Endothelial cell of umbilical vein (primary cell): ENCODE data around the gene UGGT2. TPM values are rescaled to one million over a fixed set of nuclear protein-coding genes. Genes with fewer than 3 reads are reported as not detected.

Source experiments
- BruUV-seq: library from RNA; stranded (reverse); fragments of 400-500 nt; replicated peaks from 2 replicates; lab custom pipeline; 2021; lab: Mats Ljungman, UMichigan
- CTCF ChIA-PET: fragments of 300-600, 350-600 bp; sonication (Branson Sonifier 250); formaldehyde crosslinking; loops from one replicate; lab custom pipeline; 2021; ENCODE audit warnings: antibody characterized with exemption, inconsistent platforms; lab: Charles Lee
- POLR2A ChIA-PET: fragments of 300-600, 350-600 bp; sonication (Branson Sonifier 250); formaldehyde crosslinking; loops from one replicate; lab custom pipeline; 2021; ENCODE audit warnings: antibody characterized with exemption, inconsistent platforms; lab: Charles Lee
- DNase-seq: peaks from one replicate; pipeline ENCODE4 v3.0.0-alpha.2; 2011; ENCODE audit warnings: low read depth, low spot score
- FAIRE-seq: peaks from 2 replicates; lab custom pipeline; 2011; peaks lifted over from hg19 to GRCh38; lab: Jason Lieb, UNC
- H2AFZ ChIP-seq: 2 replicates; pipeline ENCODE4 v1.6.0; 2012; ENCODE audit warnings: low read depth, low read length, control low read depth, inconsistent platforms
- H3K27ac ChIP-seq: 2 replicates; pipeline ENCODE4 v1.5.1; 2011; ENCODE audit warnings: low read depth, mild to moderate bottlenecking, control low read depth, low read length, moderate library complexity; ENCODE audit not compliant: insufficient read depth
- H3K27me3 ChIP-seq, 2 experiments: 2 replicates each; pipeline versions ENCODE4 v1.6.0 to v1.6.1; 2011; ENCODE audit warnings: low read length in 2 of 2, mixed read lengths in 1 of 2; ENCODE audit not compliant: control insufficient read depth in 2 of 2, insufficient read depth in 2 of 2
- H3K36me3 ChIP-seq, 2 experiments: 2 replicates in 1 of 2; 3 replicates in 1 of 2; pipeline ENCODE4 v1.5.1; 2011; ENCODE audit warnings: low read length in 2 of 2, mild to moderate bottlenecking in 1 of 2, moderate library complexity in 1 of 2; ENCODE audit not compliant: control insufficient read depth in 2 of 2, insufficient read depth in 2 of 2; ENCODE audit errors: extremely low read depth in 1 of 2
- H3K4me1 ChIP-seq: 3 replicates; pipeline ENCODE4 v1.5.1; 2011; ENCODE audit warnings: mild to moderate bottlenecking, low read length; ENCODE audit not compliant: control insufficient read depth, insufficient read depth; ENCODE audit errors: extremely low read depth
- H3K4me2 ChIP-seq: 2 replicates; pipeline ENCODE4 v1.6.1; 2011; ENCODE audit warnings: low read length, control low read depth, mixed read lengths; ENCODE audit not compliant: insufficient read depth
- H3K4me3 ChIP-seq, 3 experiments: fragments of 200-600 bp in 1 of 3; sonication (generic), shearing (Covaris generic) in 1 of 3; replicated peaks in 1 of 3; 2 replicates each; pipeline ENCODE4 v1.5.1; 2011 to 2016; ENCODE audit warnings: control low read depth in 3 of 3, low read length in 3 of 3, mild to moderate bottlenecking in 2 of 3, inconsistent platforms in 1 of 3, low read depth in 1 of 3, moderate library complexity in 1 of 3; ENCODE audit not compliant: insufficient read depth in 1 of 3
- H3K79me2 ChIP-seq: 2 replicates; pipeline ENCODE4 v1.6.0; 2012; ENCODE audit warnings: low read length, inconsistent platforms; ENCODE audit not compliant: control insufficient read depth, insufficient read depth
- H3K9ac ChIP-seq: replicated peaks from 2 replicates; pipeline ENCODE3; 2011; ENCODE audit warnings: low read length, control low read depth; ENCODE audit not compliant: insufficient read depth; ENCODE audit errors: extremely low read depth
- H3K9me1 ChIP-seq: replicated peaks from 3 replicates; pipeline ENCODE4 v1.6.0; 2011; ENCODE audit warnings: mild to moderate bottlenecking, low read length; ENCODE audit not compliant: control insufficient read depth, insufficient read depth; ENCODE audit errors: extremely low read depth
- H3K9me3 ChIP-seq: replicated peaks from 2 replicates; pipeline ENCODE4 v1.5.1; 2012; ENCODE audit warnings: low read length, inconsistent platforms; ENCODE audit not compliant: control insufficient read depth, insufficient read depth
- H4K20me1 ChIP-seq: replicated peaks from 2 replicates; pipeline ENCODE3; 2011; ENCODE audit warnings: mild to moderate bottlenecking, low read length; ENCODE audit not compliant: control insufficient read depth, insufficient read depth; ENCODE audit errors: extremely low read depth
- EZH2 ChIP-seq: IDR thresholded peaks from 2 replicates; pipeline ENCODE4 v1.6.1; 2012; ENCODE audit warnings: borderline replicate concordance, low read depth, mild to moderate bottlenecking, moderate library complexity, low read length, inconsistent platforms; ENCODE audit not compliant: severe bottlenecking
- FOS ChIP-seq: IDR thresholded peaks from 2 replicates; pipeline ENCODE4 v1.6.1; 2011; ENCODE audit warnings: mild to moderate bottlenecking, low read length, moderate library complexity, borderline replicate concordance; ENCODE audit not compliant: insufficient read depth
- GATA2 ChIP-seq: IDR thresholded peaks from 2 replicates; pipeline ENCODE4 v1.7.0; 2011; ENCODE audit warnings: low read depth, mild to moderate bottlenecking, moderate library complexity, mixed read lengths, low read length; ENCODE audit not compliant: insufficient read length, insufficient read depth
- JUN ChIP-seq: IDR thresholded peaks from 2 replicates; pipeline ENCODE4 v1.6.1; 2011; ENCODE audit warnings: borderline replicate concordance, low read depth; ENCODE audit not compliant: insufficient read length, insufficient read depth
- MYC ChIP-seq: IDR thresholded peaks from one replicate; pipeline ENCODE4 v1.6.1; 2011; ENCODE audit warnings: mild to moderate bottlenecking, low read depth, low read length
- POLR2A ChIP-seq: IDR thresholded peaks from 2 replicates; pipeline ENCODE4 v1.6.1; 2012; ENCODE audit warnings: low read depth, mild to moderate bottlenecking, control low read depth, low read length
- POLR2AphosphoS5 ChIP-seq: IDR thresholded peaks from 2 replicates; pipeline ENCODE4 v1.6.1; 2012; ENCODE audit warnings: low read depth, mild to moderate bottlenecking, control low read depth, low read length, moderate library complexity; ENCODE audit not compliant: insufficient read depth
- dilution Hi-C: fragments of 300-500 bp; cut with MboI; formaldehyde crosslinking; loops from one replicate; pipeline ENCODE4 v1.15.0; 2019; ENCODE audit warnings: low sequenced_read_pairs; ENCODE audit not compliant: extremely low pct_ligation_motif_present
- intact Hi-C: fragments of 100-400 bp; cut with micrococcal nuclease; formaldehyde crosslinking; loops from one replicate; pipeline ENCODE4 v1.10.0; 2022
- polyA plus RNA-seq, 4 experiments: library from polyadenylated mRNA; depleted of rRNA in 3 of 4; stranded (reverse) in 3 of 4; unstranded in 1 of 4; fragments of >200 nt; gene quantifications; 2 replicates each; pipeline versions ENCODE4 v1.2.1 to v1.2.3, GENCODE V29; 2011 to 2012; ENCODE audit warnings: missing spikeins in 1 of 4
- total RNA-seq: library from RNA; stranded (reverse); gene quantifications from 2 replicates; pipeline ENCODE4 v1.2.3, GENCODE V29; 2021
- TF ChIP-seq, protein P1 (sequence below), 2 donors: IDR thresholded peaks; 1 replicate in 1 of 2; 2 replicates in 1 of 2; pipeline ENCODE4 v1.5.1; 2011; ENCODE audit warnings: low read length in 2 of 2, mild to moderate bottlenecking in 2 of 2, moderate library complexity in 2 of 2, control low read depth in 1 of 2, inconsistent platforms in 1 of 2, low read depth in 1 of 2; ENCODE audit not compliant: insufficient read depth in 1 of 2; ENCODE audit errors: extremely low read depth in 1 of 2
- TF ChIP-seq, protein P2 (sequence below): IDR thresholded peaks from 2 replicates; pipeline ENCODE4 v1.6.1; 2011; ENCODE audit not compliant: insufficient read depth, insufficient read length

The UGGT2 gene
- total and polyA plus RNA-seq, 2 donors (not counting 3 experiments of a cell fraction or from before 2014, with no cell fraction given), result 4.6 to 25.1 TPM

- peak overlapping the region; percentile 30 for H3K27ac ChIP-seq
Observed at GRCh38 chr13:95833719-95834118, 219.5 kb downstream of the UGGT2 start.

More at GRCh38 chr13:95833719-95834118, 219.5 kb downstream of the UGGT2 start:
- H3K4me1 ChIP-seq, result peaks cover 13% of the 10 kb centered on the region
- H3K9me3 ChIP-seq, result no peaks in the 10 kb centered on the region
- peak; percentile 67 for FAIRE-seq
- H3K4me2 ChIP-seq, result peak overlapping the region; percentile 80
- CTCF ChIA-PET, result interaction anchor here (0.6 to 5.1 kb wide), 84 partner anchors 8 to 1398 kb away, joined by 3 to 286 read pairs (median 5); partner anchors contain the start of genes DNAJC3, DZIP1 and TGDS
- peak overlapping the region in 1 of 3 experiments; percentile 23 for H3K4me3 ChIP-seq
- no peaks in the 10 kb centered on the region for H3K79me2 ChIP-seq
- H3K9me1 ChIP-seq, result no peaks in the 10 kb centered on the region
- no peak for TF ChIP-seq MYC
- no peak for TF ChIP-seq EZH2
- TF ChIP-seq, protein P1, sequence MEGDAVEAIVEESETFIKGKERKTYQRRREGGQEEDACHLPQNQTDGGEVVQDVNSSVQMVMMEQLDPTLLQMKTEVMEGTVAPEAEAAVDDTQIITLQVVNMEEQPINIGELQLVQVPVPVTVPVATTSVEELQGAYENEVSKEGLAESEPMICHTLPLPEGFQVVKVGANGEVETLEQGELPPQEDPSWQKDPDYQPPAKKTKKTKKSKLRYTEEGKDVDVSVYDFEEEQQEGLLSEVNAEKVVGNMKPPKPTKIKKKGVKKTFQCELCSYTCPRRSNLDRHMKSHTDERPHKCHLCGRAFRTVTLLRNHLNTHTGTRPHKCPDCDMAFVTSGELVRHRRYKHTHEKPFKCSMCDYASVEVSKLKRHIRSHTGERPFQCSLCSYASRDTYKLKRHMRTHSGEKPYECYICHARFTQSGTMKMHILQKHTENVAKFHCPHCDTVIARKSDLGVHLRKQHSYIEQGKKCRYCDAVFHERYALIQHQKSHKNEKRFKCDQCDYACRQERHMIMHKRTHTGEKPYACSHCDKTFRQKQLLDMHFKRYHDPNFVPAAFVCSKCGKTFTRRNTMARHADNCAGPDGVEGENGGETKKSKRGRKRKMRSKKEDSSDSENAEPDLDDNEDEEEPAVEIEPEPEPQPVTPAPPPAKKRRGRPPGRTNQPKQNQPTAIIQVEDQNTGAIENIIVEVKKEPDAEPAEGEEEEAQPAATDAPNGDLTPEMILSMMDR (IDR thresholded peaks at IDR 0.05; ENCODE audit: extremely low read depth in 1 of 2, insufficient read depth in 1 of 2, low read depth in 1 of 2, low read length in 2 of 2), result no peak
- no peak for TF ChIP-seq POLR2A
- TF ChIP-seq GATA2, result no peak
- TF ChIP-seq, protein P2, sequence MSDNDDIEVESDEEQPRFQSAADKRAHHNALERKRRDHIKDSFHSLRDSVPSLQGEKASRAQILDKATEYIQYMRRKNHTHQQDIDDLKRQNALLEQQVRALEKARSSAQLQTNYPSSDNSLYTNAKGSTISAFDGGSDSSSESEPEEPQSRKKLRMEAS, result no peak
- no peak for TF ChIP-seq POLR2AphosphoS5
- TF ChIP-seq JUN, result peak; percentile 30
- TF ChIP-seq FOS, result peak; percentile 53
- H4K20me1 ChIP-seq, result no peaks in the 10 kb centered on the region
- intact Hi-C loops, result loop anchor here (1.0 to 10.0 kb wide), 12 partner anchors 147 to 1399 kb away; partner anchors contain the start of gene DZIP1
- no peaks in the 10 kb centered on the region for H3K36me3 ChIP-seq
- no TSS peak for BruUV-seq
- no peaks in the 10 kb centered on the region for H3K27me3 ChIP-seq
- H3K9ac ChIP-seq, result peak overlapping the region; percentile 34
- peak overlapping the region; percentile 37 for H2AFZ ChIP-seq
- POLR2A ChIA-PET, result interaction anchor here (0.8 to 1.8 kb wide), 4 partner anchors 157 to 644 kb away, joined by 3 to 12 read pairs (median 6); partner anchors contain the start of gene DNAJC3
- peak; percentile 82 for DNase-seq
- dilution Hi-C loops, result no loop called here
